GM23248 (cell line): Measurements from ENCODE around the gene CORO7.

Source experiments
- EZH2 ChIP-seq: fragments of 200-600 bp; sonication (generic); IDR thresholded peaks from 2 replicates; pipeline ENCODE4 v1.6.1; 2018; ENCODE audit warnings: antibody characterized with exemption, mild to moderate bottlenecking; ENCODE audit not compliant: insufficient read depth, poor library complexity, severe bottlenecking
- EZH2phosphoT487 ChIP-seq: fragments of 200-600 bp; sonication (generic); IDR thresholded peaks from 2 replicates; pipeline ENCODE4 v1.6.1; 2018; ENCODE audit warnings: antibody characterized with exemption, moderate library complexity, mild to moderate bottlenecking, low read depth; ENCODE audit not compliant: insufficient read depth

GRCh38 chr16:4306470-4307214 lies 109.8 kb downstream of the CORO7 start:
- TF ChIP-seq EZH2phosphoT487 (no peak), EZH2 (no peak)
